H1 (cell line): ENCODE results near the gene GGT5.

ENCODE experiments used
- CBX5 ChIP-seq: fragments of 300-800, 300-1000 bp; sonication (generic); IDR thresholded peaks from 2 replicates; pipeline ENCODE4 v1.7.1; 2016; ENCODE audit warnings: antibody characterized with exemption, low read length, low read depth
- CTCF ChIP-seq, 3 experiments: IDR thresholded peaks; 1 replicate in 2 of 3; 2 replicates in 1 of 3; pipeline versions ENCODE4 v1.5.1 to v1.6.1; 2011; ENCODE audit warnings: low read length in 3 of 3, mild to moderate bottlenecking in 3 of 3, inconsistent platforms in 2 of 3, low read depth in 1 of 3, moderate library complexity in 1 of 3; ENCODE audit not compliant: insufficient read depth in 1 of 3; ENCODE audit errors: control extremely low read depth in 1 of 3
- GTF2F1 ChIP-seq: IDR thresholded peaks from 2 replicates; pipeline ENCODE4 v1.6.1; 2012; ENCODE audit warnings: low read depth, low read length, improper control_type of control experiment, borderline replicate concordance
- HDAC6 ChIP-seq: IDR thresholded peaks from one replicate; pipeline ENCODE4 v1.7.1; 2012; ENCODE audit warnings: low read depth, mild to moderate bottlenecking, inconsistent platforms, low read length, moderate library complexity
- KDM1A ChIP-seq: fragments of 200-600, 300-600 bp; sonication (generic); IDR thresholded peaks from 2 replicates; pipeline ENCODE4 v1.7.1; 2016; ENCODE audit warnings: mild to moderate bottlenecking, low read length, borderline replicate concordance
- POLR2A ChIP-seq, 2 experiments: IDR thresholded peaks; 1 replicate in 1 of 2; 2 replicates in 1 of 2; pipeline ENCODE4 v1.6.1; 2011; ENCODE audit warnings: low read depth in 2 of 2, low read length in 2 of 2, mild to moderate bottlenecking in 2 of 2; ENCODE audit errors: control extremely low read depth in 1 of 2
- POLR2AphosphoS5 ChIP-seq: IDR thresholded peaks from 2 replicates; pipeline ENCODE4 v1.6.1; 2011; ENCODE audit warnings: low read depth, low read length
- TAF1 ChIP-seq: IDR thresholded peaks from 2 replicates; pipeline ENCODE4 v1.6.1; 2011; ENCODE audit warnings: mild to moderate bottlenecking, low read depth, low read length
- ZNF274 ChIP-seq: IDR thresholded peaks from 2 replicates; pipeline ENCODE4 v1.7.0; 2012; ENCODE audit warnings: low read length, borderline replicate concordance; ENCODE audit errors: extremely low read depth
- TF ChIP-seq, protein P1 (sequence below): IDR thresholded peaks from 2 replicates; pipeline ENCODE4 v1.6.1; 2011; ENCODE audit warnings: low read length, improper control_type of control experiment

DNA sequence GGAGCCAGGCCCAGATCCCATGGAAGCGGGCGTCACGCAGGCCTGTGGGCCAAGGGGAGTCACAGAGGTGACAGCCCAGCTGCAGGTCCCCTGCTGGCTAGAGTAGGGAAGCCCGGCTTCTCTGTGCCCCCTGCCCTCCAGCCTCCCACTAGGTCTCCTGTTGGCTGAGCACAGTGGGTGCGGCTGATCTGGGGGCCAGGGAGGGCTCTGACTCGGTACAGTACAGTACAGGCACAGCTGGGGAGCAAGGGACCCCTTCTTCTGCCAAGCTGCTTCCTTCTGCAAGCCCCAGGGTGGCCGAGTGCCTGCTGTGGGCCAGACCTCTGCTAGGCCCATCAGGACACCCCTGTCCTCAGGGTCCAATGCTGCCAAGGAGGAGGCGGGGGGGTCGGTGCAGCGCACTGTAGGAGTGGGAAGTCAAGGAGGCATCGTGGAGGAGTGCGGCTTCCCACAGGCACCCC lies 53.5 kb downstream of the GGT5 start:
- TF ChIP-seq POLR2AphosphoS5 (no peak), CTCF (IDR thresholded peaks at IDR 0.05; ENCODE audit: control extremely low read depth in 1 of 3, insufficient read depth in 1 of 3, low read depth in 1 of 3, low read length in 3 of 3) (0 out of 4 replicates have a peak, but pooled peaks of 1 of the 3 experiments have one; percentile 3), POLR2A (IDR thresholded peaks at IDR 0.05; ENCODE audit: control extremely low read depth in 1 of 2, low read depth in 2 of 2, low read length in 2 of 2) (no peak), GTF2F1 (no peak), ZNF274 (no peak), CBX5 (no peak), KDM1A (no peak), HDAC6 (no peak), TAF1 (no peak)
- TF ChIP-seq, protein P1, sequence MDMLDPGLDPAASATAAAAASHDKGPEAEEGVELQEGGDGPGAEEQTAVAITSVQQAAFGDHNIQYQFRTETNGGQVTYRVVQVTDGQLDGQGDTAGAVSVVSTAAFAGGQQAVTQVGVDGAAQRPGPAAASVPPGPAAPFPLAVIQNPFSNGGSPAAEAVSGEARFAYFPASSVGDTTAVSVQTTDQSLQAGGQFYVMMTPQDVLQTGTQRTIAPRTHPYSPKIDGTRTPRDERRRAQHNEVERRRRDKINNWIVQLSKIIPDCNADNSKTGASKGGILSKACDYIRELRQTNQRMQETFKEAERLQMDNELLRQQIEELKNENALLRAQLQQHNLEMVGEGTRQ: no peak
